GM12874 (cell line): ENCODE measurements around the gene KRT14.

ENCODE experiments used
- TF ChIP-seq, protein P1 (sequence below): IDR thresholded peaks from 2 replicates; pipeline ENCODE4 v1.5.1; 2011; ENCODE audit warnings: low read depth, mild to moderate bottlenecking, control low read depth, low read length, moderate library complexity; ENCODE audit not compliant: insufficient read depth

The KRT14 gene

GRCh38 chr17:41532947-41533570 lies 53.6 kb downstream of the KRT14 start:
- TF ChIP-seq, protein P1, sequence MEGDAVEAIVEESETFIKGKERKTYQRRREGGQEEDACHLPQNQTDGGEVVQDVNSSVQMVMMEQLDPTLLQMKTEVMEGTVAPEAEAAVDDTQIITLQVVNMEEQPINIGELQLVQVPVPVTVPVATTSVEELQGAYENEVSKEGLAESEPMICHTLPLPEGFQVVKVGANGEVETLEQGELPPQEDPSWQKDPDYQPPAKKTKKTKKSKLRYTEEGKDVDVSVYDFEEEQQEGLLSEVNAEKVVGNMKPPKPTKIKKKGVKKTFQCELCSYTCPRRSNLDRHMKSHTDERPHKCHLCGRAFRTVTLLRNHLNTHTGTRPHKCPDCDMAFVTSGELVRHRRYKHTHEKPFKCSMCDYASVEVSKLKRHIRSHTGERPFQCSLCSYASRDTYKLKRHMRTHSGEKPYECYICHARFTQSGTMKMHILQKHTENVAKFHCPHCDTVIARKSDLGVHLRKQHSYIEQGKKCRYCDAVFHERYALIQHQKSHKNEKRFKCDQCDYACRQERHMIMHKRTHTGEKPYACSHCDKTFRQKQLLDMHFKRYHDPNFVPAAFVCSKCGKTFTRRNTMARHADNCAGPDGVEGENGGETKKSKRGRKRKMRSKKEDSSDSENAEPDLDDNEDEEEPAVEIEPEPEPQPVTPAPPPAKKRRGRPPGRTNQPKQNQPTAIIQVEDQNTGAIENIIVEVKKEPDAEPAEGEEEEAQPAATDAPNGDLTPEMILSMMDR, result no peak
